ENCODE results near the gene JTB.

JTB gene

GRCh38 chr1:153958961-153959260 is 18.6 kb downstream of the JTB start:
- Histone ChIP-seq H3K9me3 (ENCODE audit: control insufficient read depth, insufficient read depth, low read length) (no peaks in the 10 kb centered on the region), H3K27ac (ENCODE audit: low read depth, low read length) (no peak overlapping the region), H3K79me2 (ENCODE audit: control insufficient read depth, low read length) (peaks cover 69% of the 10 kb centered on the region), H3F3A (ENCODE audit: control insufficient read depth, insufficient read depth) (peaks cover 3% of the 10 kb centered on the region; the same call in 1 of the 2 replicates), H3K4me1 (ENCODE audit: control insufficient read depth, low read length) (peaks cover 59% of the 10 kb centered on the region), H4K20me1 (ENCODE audit: control insufficient read depth, insufficient read depth, low read depth, low read length) (peaks cover 16% of the 10 kb centered on the region; the same call in 1 of the 2 replicates), H3K27me3 (ENCODE audit: control insufficient read depth, low read length) (no peaks in the 10 kb centered on the region), H3K4me2 (ENCODE audit: low read length) (peak overlapping the region; percentile 73), H3K9me2 (replicated peaks; ENCODE audit: control insufficient read depth, low read length) (no peaks in the 10 kb centered on the region), H3K4me3 (ENCODE audit: low read length) (peak overlapping the region; percentile 95), H3K36me3 (ENCODE audit: control insufficient read depth, low read length) (peaks cover 73% of the 10 kb centered on the region)
- TF ChIP-seq CTCF (IDR thresholded peaks at IDR 0.05; ENCODE audit: low read depth, low read length, poor library complexity, severe bottlenecking): no peak
- TF ChIP-seq EZH2phosphoT487 (IDR thresholded peaks at IDR 0.05; ENCODE audit: borderline replicate concordance, low read length): no peak

GRCh38 chr1:153958111-153958960 is 19.1 kb downstream of the JTB start, which contains the start of gene CRTC2:
CRTC2 (minus strand) TSS chr1:153958612; CDS start chr1:153958497, 115 bp downstream.
- peaks cover 3% of the 10 kb centered on the region; the same call in 1 of the 2 replicates for H3F3A ChIP-seq (ENCODE audit: control insufficient read depth, insufficient read depth)
- peaks cover 78% of the 10 kb centered on the region for H3K36me3 ChIP-seq (ENCODE audit: control insufficient read depth, low read length)
- H4K20me1 ChIP-seq (ENCODE audit: control insufficient read depth, insufficient read depth, low read depth, low read length): peaks cover 19% of the 10 kb centered on the region; the same call in 1 of the 2 replicates
- peaks cover 72% of the 10 kb centered on the region for H3K79me2 ChIP-seq (ENCODE audit: control insufficient read depth, low read length)
- no peaks in the 10 kb centered on the region for H3K9me2 ChIP-seq (replicated peaks; ENCODE audit: control insufficient read depth, low read length)
- peak within 1 kb of the TSS; percentile 95 for H3K4me3 ChIP-seq (ENCODE audit: low read length)
- H3K4me1 ChIP-seq (ENCODE audit: control insufficient read depth, low read length): peaks cover 58% of the 10 kb centered on the region
- H3K27ac ChIP-seq (ENCODE audit: low read depth, low read length): peak within 1 kb of the TSS; percentile 83
- H3K4me2 ChIP-seq (ENCODE audit: low read length): peak within 1 kb of the TSS; percentile 93
- no peaks in the 10 kb centered on the region for H3K9me3 ChIP-seq (ENCODE audit: control insufficient read depth, insufficient read depth, low read length)
- no peaks in the 10 kb centered on the region for H3K27me3 ChIP-seq (ENCODE audit: control insufficient read depth, low read length)
- TF ChIP-seq CTCF (IDR thresholded peaks at IDR 0.05; ENCODE audit: low read depth, low read length, poor library complexity, severe bottlenecking) (peak; percentile 51), EZH2phosphoT487 (IDR thresholded peaks at IDR 0.05; ENCODE audit: borderline replicate concordance, low read length) (no peak)

GRCh38 chr1:153957744-153958110 is 19.7 kb downstream of the JTB start:
- Histone ChIP-seq H3K4me1 (ENCODE audit: control insufficient read depth, low read length) (peaks cover 58% of the 10 kb centered on the region), H3K4me2 (ENCODE audit: low read length) (peak overlapping the region; percentile 93), H3K9me3 (ENCODE audit: control insufficient read depth, insufficient read depth, low read length) (no peaks in the 10 kb centered on the region), H3K27me3 (ENCODE audit: control insufficient read depth, low read length) (no peaks in the 10 kb centered on the region), H3K4me3 (ENCODE audit: low read length) (peak overlapping the region; percentile 95), H3K79me2 (ENCODE audit: control insufficient read depth, low read length) (peaks cover 68% of the 10 kb centered on the region), H3K36me3 (ENCODE audit: control insufficient read depth, low read length) (peaks cover 79% of the 10 kb centered on the region), H3K9me2 (replicated peaks; ENCODE audit: control insufficient read depth, low read length) (no peaks in the 10 kb centered on the region), H3F3A (ENCODE audit: control insufficient read depth, insufficient read depth) (peaks cover 3% of the 10 kb centered on the region; the same call in 1 of the 2 replicates), H4K20me1 (ENCODE audit: control insufficient read depth, insufficient read depth, low read depth, low read length) (peaks cover 19% of the 10 kb centered on the region; the same call in 1 of the 2 replicates), H3K27ac (ENCODE audit: low read depth, low read length) (peak overlapping the region; percentile 83)
- TF ChIP-seq CTCF (IDR thresholded peaks at IDR 0.05; ENCODE audit: low read depth, low read length, poor library complexity, severe bottlenecking) (no peak), EZH2phosphoT487 (IDR thresholded peaks at IDR 0.05; ENCODE audit: borderline replicate concordance, low read length) (no peak)

Data from DOHH2 (cell line).